ENCODE measurements around the gene EP400.

- TF ChIP-seq CTCF (conservative IDR thresholded peaks at IDR 0.05; ENCODE audit: low read depth, low read length): no peak
- TF ChIP-seq CEBPB (IDR thresholded peaks at IDR 0.05; ENCODE audit: low read depth, low read length): no peak
- no peak for TF ChIP-seq MAFK (IDR thresholded peaks at IDR 0.05; ENCODE audit: low read depth, low read length)
- TF ChIP-seq MXI1 (IDR thresholded peaks at IDR 0.05; ENCODE audit: borderline replicate concordance, low read depth, low read length): no peak
- no peak for TF ChIP-seq POLR2A (IDR thresholded peaks at IDR 0.05; ENCODE audit: low read depth, low read length)
- no peak for TF ChIP-seq RFX5 (IDR thresholded peaks at IDR 0.05; ENCODE audit: low read depth, low read length)
- TF ChIP-seq BHLHE40 (IDR thresholded peaks at IDR 0.05; ENCODE audit: low read depth, low read length): no peak
Measured at GRCh38 chr12:132063491-132063890, 113.7 kb downstream of the EP400 start.
